Measurements from ENCODE around the gene DNAH1.
A peak's percentile ranks its signal among the peaks of the same experiment; 100 is the strongest.
"Not testable (repeated sequence)": the region's sequence is repeated elsewhere in the genome, so short reads cannot be mapped to it uniquely, and the experiment has no call there.

DNAH1 gene

GRCh38 chr3:52313774-52314188 is 2.3 kb upstream of the DNAH1 start:
- DNase-seq, result no peak

DNA sequence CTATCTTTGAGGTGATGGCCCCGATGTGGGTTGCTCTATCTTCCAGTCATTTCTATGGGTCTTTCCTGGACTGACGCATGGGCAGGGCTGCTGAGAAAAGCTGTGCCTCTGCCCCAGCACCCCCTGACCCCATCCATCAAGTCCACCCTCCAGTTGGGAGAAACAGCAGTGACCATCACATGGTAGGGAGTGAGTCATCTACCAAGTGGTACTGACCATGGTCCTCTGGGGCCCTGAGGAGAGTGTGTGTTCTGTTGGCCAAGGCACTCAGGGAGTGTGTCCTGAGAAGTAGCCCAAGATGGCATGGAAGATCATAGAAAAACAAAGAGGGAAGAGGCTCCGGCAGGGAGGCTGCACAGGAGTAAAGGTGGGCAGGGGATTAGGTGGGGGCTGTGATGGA is 1.6 kb upstream of the DNAH1 start:
- no peak for DNase-seq

DNA sequence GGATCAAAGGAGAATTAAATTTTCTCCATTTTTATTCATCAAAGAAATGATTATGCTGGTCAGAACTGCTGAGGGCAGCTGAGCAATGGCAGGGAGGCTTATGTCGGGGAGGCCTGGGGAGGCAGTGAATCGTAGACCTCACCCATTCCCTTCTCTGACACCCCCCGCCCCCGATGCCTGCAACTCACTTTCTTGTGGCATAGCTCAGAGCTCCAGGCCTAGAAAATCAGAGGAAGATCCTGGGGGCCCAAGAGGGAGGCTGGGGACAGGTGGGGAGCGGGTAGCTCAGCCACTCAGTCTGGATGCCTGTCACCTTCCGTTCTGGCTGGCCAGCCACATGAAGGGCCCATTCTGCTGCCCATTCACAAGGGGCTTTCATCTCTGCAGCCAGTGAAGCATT is 1.1 kb upstream of the DNAH1 start:
- DNase-seq, result no peak

DNA sequence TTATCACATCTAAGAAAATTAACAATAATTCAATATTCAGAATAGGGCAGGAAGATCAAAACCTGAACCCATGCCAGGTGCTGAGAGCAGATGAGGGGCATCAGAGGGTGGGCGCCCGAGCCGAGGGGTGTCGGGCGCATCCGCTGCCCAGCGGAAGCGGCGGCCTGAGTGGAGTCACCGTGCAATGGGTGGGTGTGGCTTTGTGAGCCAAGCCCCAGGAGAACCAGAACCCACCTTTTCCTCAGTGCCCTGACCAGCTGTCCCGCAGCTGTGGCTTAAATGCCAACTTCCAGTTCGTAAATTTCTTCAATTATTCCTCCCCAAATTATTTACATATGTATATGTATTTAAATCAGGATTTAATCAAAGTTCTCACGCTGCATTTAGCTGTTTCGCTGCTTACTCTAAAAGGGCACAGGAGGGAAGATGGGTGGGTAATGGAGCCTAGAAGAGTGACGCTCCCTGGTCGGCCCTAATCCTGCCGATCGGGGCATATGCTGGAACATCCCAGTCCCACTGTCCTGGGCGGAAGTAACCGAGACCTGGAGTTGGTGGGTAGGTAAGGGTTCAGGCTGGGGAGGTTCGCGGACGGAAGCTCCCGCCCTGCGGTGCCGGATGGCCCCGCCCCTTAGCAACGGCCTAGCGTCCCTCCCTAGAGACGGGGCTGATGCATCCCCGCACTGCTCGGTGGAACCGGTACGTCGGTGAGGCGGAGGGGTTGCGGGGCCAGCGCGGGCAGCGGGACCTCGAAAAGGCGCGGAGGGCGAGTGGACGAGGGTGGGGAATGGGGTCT is 1.3 kb downstream of the DNAH1 start:
- DNase-seq, result no peak

- DNase-seq, result no peak
Measured at GRCh38 chr3:52318186-52318816, 2.2 kb downstream of the DNAH1 start.

GRCh38 chr3:52319921-52320595 is 3.9 kb downstream of the DNAH1 start:
- DNase-seq, result no peak

- DNase-seq, result no peak
Measured at GRCh38 chr3:52321481-52321880, 5.4 kb downstream of the DNAH1 start.

DNA sequence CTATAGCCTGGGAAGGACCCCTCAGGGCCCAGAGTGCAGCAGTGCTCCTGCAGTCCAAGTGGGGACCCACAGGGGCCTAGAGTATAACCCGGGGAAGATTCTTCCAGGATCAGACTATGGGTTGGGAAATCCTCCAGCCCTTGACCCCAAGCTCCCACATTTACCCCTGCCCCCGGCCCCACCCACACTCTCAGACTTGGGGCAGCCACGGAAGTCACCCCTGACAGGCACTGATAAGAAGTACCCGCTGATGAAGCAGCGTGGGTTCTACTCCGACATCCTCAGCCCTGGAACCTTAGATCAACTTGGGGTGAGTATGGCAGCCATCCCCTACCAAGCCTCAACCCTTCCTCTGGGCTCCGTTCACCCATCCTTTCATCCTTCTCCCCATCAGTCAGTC is 6.3 kb downstream of the DNAH1 start:
- no peak for DNase-seq

DNA sequence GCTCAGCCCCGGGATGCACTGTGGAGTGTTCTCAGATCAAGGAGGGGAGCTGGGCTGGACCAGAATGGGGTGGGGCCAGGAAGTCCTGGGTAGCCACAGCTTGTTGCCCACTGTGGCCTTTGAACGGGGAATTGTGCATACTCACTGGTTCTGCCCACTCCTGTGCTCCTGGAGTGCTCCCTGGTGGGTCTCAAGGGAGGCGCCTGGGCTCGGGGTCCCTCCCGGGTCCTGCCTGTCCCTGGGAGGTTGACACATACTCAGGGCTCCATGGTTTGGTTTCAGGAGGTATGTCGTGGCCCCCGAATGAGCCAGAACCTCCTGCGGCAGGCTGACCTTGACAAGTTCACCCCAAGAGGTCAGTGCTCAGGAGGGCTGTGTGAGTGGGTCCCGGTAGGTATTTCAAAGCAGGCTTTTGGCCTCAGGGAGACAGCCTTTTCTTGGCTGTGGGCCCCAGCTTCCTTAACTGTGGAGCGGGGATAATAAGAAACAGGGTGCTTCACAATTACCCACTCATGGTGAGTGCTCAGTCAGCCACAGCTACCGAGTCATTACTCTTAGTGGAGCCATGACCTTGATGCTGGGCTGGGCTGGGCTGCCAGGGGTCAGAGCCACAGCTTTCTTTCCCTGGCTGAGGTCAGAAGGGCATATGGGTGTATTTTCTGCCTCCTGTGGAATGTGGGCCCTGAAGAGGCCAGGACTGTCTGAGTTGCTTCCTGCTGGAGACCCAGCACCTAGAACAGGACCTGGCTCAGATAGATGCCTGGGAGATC is 7.6 kb downstream of the DNAH1 start:
- no peak for DNase-seq

DNA sequence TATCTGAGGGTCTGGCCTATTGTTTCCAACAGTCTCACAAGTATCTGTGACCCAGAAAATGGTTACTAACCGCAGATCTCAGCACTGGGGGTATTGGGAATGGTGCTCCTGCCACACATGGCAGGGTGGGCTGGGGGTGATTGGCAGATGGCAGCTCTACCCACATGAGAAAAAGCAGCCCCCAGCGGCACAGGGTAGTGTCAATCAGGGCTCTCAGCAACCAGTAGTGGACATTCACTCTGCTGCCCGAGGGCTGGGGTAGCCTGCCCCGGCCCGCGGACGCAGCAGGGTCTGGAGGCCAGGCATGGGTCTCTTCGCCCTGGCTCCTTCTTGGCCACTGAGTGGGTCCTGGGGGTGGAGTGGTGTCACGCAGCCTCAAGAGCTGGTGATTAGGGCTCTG is 8.6 kb downstream of the DNAH1 start:
- DNase-seq, result no peak

DNA sequence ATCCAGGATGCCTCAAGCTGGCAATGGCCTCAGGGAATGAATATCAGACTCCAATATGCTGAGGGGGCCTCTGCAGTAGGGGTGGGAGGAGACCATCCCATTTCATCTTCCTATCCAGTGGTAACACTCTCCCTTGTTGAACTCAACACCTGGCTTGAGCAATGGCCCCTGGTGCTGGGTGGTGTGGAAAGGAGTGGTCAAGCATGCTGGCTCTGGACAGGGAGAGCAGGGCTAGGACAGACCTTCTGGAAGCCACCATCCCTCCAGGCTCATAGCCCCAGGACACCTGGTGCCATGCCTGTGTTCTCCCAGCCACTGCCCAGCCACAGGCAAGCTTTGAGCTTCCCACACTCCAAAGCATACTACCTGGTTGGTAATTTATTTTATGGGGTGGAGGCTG is 9.6 kb downstream of the DNAH1 start:
- DNase-seq, result no peak

DNA sequence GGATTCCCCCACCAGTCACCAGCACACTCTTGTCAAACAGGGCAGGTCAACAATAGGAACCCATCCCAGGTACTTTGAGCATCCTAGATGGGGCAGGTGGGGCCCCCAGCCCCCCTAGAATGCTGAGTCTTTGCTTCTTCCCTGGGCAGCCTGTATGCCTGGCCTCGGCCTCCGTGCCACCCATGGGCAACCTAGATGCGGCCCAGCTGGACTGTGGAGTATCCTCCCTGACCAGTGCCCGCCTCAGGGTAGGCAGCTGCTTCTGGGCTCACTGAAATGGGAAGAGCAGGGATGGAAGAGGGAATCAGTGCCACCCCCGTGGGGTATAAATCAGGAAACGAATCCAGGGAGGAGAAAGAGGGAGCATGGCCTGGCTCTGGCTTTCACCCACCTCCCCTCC is 10.9 kb downstream of the DNAH1 start:
- DNase-seq, result no peak

DNA sequence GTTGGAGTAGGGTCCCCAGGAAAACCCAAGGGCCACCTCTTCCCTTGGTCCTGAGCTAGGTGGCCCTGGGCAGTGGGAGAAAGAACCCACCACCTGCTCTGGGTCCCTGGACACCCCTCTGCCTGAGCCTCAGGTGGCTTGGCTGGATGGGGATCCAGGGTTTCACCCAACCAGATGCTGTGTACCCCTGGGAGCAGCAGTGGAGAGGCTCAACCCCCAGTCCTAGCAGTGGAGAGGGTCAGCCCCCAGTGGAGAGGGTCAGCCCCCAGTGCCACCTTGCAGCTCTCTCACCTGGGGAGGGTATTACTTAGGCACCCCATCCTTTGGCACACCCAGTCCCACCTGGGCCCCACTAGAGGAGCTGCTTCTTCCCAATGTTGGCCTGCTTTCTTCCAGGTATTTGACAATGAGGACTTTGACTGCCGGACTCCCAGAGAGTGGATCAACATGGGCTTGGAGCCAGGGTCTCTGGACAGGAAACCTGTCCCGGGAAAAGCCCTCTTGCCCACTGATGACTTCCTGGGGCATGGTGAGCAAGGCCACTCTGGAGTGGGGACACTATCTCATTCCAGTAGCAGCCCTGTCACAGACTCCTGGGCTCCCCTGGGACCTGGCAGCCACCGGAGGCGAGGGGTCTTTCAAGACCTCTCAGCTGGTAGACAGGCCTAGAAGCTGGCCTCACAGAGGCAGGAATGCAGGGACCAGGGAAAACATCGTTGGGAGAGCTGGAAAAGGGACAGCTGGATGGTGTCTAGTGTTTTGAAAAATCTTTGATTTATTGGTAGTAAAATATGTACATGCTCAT is 11.6 kb downstream of the DNAH1 start:
- no peak for DNase-seq

GRCh38 chr3:52328536-52329080 is 12.5 kb downstream of the DNAH1 start:
- DNase-seq, result no peak

DNA sequence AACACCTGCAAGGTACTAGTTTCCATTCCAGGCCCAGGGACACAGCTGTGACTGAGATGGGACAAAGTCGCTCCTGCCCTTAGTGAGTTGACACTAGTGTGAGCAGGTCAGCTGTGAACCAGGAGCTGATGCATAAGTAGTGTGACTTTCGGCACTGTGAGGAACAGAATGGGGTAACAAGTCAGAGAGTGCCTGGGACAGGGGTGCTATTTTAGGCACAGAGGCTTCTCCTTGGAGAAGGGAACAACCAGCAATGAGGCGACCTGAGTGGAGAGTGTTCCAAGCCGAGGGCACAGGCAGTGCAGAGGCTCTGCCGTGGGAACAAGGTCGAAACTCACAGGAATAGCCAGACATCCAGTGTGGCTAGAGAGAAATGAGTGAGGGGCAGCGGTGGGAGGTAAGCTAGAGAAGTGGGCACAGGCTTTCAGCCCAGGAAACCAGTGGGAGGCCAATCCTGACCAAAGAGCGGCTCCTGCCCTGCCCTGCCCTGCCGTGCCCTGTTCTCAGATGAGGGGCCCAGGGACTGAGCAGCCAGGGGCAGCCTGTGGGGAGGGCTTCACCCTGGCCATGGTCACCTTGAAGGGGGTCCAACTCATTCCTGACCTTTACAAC is 14.2 kb downstream of the DNAH1 start:
- DNase-seq, result no peak

GRCh38 chr3:52331091-52331490 is 15.0 kb downstream of the DNAH1 start:
- no peak for DNase-seq

DNA sequence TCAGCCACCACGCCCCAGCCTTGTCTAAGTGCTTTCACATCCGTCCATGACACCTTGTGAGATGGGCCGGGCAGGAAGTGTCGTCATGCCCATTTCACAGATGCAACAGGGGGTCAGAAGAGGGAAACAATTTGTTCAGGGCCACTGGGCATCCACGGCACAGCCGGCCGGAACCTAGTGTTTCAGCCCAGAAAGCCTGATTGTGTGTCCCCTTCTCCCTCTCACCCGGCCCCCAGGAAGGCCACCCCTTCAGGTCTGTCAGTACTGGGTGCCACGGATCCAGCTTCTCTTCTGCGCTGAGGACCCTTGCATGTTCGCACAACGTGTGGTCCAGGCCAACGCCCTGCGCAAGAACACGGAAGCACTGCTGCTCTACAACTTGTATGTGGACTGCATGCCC is 15.8 kb downstream of the DNAH1 start:
- DNase-seq, result no peak

DNA sequence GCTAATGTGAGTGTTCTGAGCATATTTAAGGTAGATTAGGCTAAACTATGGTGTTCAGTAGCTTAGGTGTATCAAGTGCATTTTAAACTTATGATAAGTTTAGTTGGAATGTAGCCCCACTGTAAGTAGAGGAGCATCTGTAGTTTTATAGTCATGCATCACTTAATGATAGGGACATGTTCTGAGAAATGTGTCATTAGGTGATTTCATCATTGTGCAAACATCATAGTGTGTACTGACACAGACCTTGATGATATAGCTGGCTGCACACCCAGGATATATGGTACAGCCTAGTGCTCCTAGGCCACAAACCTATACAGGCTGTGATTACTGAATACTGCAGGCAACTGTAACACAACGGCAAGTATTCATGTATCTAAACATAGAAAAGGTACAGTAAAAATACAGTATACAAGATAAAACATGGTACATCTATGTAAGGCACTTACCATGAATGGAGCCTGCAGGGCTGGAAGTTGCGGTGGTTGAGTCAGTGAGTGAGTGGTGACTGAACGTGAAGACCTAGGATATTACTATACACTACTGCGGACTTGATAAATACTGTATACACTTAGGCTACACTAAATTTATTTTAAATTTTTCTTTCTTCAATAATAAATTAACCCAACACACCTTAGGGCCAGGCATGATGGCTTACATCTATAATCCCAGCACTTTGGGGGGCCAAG is 17.9 kb downstream of the DNAH1 start:
- no peak for DNase-seq

DNA sequence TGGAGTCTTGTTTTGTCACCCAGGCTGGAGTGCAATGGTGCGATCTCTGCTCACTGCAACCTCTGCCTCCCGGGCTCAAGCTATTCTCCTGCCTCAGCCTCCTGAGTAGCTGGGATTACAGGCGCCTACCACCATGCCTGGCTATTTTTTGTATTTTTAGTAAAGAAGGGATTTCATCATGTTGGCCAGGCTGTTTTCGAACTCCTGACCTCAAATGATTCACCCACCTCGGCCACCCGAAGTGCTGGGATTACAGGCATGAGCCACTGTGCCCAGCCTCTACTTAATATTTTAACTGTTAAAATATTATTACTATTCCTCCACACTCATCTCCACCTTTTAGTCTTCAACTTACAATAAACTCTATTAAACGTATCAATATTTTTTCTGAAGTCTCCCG is 22.0 kb downstream of the DNAH1 start:
- DNase-seq, result not testable (repeated sequence)

- peak; percentile 68 for DNase-seq
Measured at GRCh38 chr3:52339612-52340011, 23.5 kb downstream of the DNAH1 start.

- DNase-seq, result no peak
Measured at GRCh38 chr3:52341123-52341522, 25.0 kb downstream of the DNAH1 start.

Measured in NCI-H1092 treated with DMSO at 0.1 percent for 48 hours (cell line).